HG02571 (cell line): ENCODE results near the gene MRPL55.

Source experiments
- ATAC-seq: cut with Tn5 transposase; IDR thresholded peaks from one replicate; pipeline ENCODE4 v1.9.1; 2021; ENCODE audit warnings: mild to moderate bottlenecking, moderate library complexity; ENCODE audit not compliant: unreplicated experiment

MRPL55 gene

GRCh38 chr1:228088586-228089498 lies 20.3 kb downstream of the MRPL55 start:
- no peak for ATAC-seq

- no peak for ATAC-seq
These were observed 21.3 kb downstream of the MRPL55 start for GRCh38 chr1:228087771-228088251.

DNA sequence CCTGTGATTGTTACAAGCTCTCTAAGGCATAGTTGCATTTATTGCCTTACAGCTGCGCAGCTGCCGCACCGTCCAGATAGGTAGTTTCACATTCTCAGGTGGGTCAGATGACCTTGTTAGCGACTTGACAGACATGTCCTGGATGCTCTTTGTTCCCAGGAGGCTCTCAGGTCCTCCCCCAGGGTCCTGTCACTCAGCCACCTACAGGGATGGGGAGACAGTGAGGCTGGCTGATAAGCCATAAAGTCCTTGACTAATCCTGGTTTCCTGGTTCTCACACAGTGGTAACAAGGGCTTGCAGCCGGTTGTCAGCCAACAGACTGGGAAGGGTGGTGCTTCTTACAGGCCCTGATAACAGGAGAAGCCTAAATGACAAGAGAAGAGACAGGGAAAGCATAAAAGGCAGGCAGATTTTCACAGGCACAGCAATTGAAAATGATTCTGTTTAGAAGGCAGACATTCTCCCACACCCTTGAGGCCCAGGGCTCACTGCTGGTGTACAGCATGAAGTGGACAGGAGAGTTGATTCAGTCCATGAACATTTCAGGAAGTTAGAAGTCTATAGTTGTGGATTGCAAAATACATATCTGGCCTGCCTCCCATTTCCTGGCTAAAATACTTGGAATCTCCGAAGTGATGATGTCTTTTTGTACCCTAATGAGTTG lies 23.7 kb downstream of the MRPL55 start:
- ATAC-seq: no peak

DNA sequence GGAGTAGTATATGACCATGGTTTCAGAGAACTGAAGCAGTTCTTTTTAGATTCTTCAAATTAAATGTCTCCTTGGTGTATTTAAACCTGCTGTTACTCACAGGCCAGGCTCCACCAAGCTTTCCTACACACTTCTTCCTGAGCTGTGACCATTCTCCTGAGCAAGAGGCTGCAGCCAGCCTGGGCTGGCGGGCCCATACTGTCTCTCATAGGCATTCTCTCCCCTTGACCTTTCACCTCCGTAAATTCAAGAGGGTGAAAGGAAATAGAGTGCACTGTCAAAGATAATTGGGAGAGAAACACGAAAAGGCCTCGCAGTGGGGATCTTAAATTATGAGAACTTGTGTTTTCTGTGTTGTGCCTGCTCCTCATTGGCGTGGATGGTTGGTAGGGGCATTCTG lies 24.3 kb downstream of the MRPL55 start:
- no peak for ATAC-seq

GRCh38 chr1:228084325-228084724 lies 24.8 kb downstream of the MRPL55 start:
- no peak for ATAC-seq

- ATAC-seq: no peak
These were observed 25.2 kb downstream of the MRPL55 start for GRCh38 chr1:228083871-228084278.

- ATAC-seq: peak; percentile 11
These were observed 25.9 kb downstream of the MRPL55 start for GRCh38 chr1:228082918-228083870.

DNA sequence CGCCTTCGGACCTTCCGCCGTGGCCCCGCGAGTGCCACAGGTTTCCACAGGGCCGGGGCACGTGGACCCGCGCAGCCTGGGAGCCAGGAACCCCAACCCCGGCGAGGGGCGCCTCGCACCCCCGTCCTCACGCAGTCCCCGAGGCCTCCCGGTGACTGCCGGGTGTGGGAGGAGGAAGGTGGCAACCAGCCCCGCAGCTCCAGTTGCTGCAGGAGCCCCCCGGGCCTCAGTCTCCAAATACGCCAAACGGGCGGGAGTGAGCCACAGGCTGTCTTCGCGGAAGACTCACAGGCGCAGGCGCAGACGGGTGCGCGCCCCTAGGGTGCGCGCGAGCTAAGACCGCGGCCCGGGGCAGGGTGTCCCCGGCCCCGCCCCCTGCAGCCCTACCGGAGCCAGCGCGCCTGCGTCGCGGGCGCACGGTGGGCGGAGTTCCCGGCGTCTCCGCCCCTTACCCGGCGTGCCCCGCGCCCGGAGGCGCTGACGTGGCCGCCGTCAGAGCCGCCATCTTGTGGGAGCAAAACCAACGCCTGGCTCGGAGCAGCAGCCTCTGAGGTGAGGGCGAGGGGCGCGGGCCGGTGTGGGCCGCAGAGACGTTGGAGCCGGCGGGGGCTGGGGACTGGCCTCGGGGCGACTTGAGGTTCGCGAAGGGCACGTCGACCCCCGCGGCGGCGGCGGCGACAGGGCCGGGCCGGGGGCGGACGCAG lies 26.7 kb downstream of the MRPL55 start, which contains the start of gene ARF1:
Gene ARF1 (plus strand): TSS at position 495 of the 704 bp plus-strand sequence. CDS start 14,407 bp downstream, outside the sequence.
- peak; percentile 60 for ATAC-seq

GRCh38 chr1:228081578-228082213 lies 27.4 kb downstream of the MRPL55 start:
- ATAC-seq: peak; percentile 10

DNA sequence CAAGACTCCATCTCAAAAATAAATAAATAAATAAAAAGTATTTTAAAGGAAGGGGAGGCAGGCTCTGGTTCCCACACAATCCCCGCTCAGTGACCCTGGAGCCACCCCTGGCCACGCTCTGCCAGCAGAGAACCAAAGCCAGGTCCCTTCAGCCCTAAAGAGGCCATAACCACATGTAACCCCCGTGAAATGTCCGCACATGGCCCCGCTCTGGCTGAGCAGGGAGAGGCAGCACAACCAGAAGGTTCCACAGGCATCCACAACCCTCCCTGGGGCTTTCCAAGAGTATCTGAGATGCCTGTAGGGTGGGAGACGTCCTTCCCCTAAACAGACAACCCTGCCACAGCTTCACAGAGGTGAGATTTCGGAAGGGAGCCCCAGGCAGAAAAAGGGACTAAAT lies 28.0 kb downstream of the MRPL55 start:
- no peak for ATAC-seq

DNA sequence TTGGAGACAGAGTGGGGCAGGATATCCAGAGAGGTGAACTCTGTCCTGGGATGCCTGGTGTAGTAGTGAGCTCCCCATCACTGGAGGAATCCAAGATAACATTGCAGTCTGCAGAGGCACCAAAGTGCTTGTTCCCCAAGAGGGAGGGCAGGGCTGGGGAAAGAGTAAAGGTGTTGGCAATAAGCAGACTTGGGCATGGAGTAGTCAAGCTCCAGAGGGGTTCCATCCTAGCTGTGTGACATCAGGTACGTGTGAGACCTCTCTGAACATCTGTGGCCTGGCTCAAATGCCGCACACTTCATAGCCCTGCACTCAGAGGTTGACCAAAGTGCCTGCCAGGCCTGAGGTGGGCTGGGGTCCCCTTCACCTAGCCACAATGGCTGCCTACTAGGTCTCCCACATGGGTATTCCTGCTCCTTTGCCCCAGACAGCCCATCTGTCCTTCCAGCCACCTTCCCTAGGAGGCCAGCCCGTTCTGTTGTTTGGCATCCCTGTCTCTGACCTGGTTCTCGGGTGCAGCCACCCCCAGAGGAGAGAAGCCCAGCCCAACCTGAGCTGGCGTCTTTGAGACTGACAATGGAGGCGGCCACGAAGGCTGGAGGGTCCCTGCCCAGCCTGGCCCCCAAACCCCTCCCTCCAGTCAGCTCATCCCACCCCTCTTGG lies 29.4 kb downstream of the MRPL55 start:
- no peak for ATAC-seq

GRCh38 chr1:228079013-228079412 lies 30.1 kb downstream of the MRPL55 start:
- ATAC-seq: no peak

GRCh38 chr1:228077565-228078330 lies 31.4 kb downstream of the MRPL55 start:
- no peak for ATAC-seq

GRCh38 chr1:228076796-228077430 lies 32.2 kb downstream of the MRPL55 start:
- ATAC-seq: no peak

DNA sequence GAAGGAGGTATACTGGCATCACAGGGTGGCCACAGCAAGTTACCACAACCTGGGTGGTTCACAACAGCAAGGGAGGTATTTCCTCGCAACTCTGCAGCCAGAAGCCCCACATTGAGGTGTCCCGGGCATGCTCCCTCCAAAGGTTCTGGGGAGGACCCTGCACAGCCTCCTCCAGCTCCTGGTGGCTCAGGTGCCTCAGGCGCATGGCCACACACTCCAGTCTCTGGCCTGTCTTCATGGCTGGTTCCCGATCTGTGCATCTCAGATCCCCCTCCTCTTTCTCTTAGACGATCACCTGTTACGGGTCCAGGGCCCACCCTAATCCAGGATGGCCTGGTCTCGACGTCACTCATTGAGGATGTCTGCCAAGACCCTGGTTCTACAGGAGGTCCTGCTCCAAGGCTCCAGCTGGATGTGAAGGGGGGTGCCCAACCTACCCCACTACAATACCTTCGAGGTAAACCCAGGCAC lies 33.3 kb downstream of the MRPL55 start:
- ATAC-seq: no peak

DNA sequence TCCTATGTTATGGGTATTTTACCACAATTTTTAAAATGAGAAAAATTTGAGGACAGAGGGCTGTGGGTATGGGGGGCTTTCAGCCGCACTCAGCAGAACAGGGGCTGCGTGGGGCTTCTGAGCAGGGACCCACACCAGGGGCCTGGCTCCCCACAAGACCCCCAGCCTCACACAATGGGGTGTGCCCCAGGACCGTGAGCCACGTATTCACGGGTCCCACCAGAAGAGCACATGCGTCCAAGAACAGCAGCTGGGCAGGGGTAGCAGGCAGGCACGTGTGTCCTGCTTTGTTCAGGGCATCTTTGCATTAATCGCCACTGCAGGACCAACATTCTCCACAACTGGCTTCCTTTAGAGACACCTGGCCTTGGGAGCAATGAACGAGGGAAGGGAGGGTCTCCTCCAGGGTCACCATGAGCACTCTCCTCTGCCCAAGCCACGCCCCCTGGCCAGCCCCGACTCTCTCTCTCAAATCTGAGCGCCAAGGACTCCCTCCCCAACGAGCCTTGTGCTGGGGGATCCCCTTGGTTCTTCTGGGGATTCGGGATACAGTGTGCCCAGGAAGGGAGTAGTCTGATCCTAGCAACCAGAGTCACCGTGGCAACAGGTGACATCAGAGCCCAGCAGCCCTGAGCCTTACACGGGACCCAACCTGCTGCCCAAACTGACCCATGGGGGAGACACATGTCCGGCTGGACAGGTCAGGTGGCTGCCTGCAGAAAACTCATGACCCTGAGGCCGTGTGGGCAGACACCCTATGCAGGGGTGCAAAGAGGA lies 34.0 kb downstream of the MRPL55 start:
- ATAC-seq: no peak
